Endothelial cell (in vitro differentiated cells): ENCODE data around the gene DDIT3. TPM values are rescaled to one million over a fixed set of nuclear protein-coding genes. Genes with fewer than 3 reads are reported as not detected.

Source experiments
- DNase-seq: peaks from one replicate; pipeline ENCODE4 v3.0.0; 2021; ENCODE audit warnings: low spot score
- H3K27ac Mint-ChIP-seq: one replicate; pipeline ENCODE4 v1.8.0; 2021; ENCODE audit warnings: mixed read lengths, inconsistent platforms; ENCODE audit not compliant: unreplicated experiment
- H3K27me3 Mint-ChIP-seq: one replicate; pipeline ENCODE4 v1.8.0; 2021; ENCODE audit warnings: mild to moderate bottlenecking, moderate library complexity, mixed read lengths, inconsistent platforms; ENCODE audit not compliant: unreplicated experiment
- H3K36me3 Mint-ChIP-seq: one replicate; pipeline ENCODE4 v1.8.0; 2021; ENCODE audit warnings: mild to moderate bottlenecking, low read depth, mixed read lengths, inconsistent platforms; ENCODE audit not compliant: unreplicated experiment
- H3K4me1 Mint-ChIP-seq: one replicate; pipeline ENCODE4 v1.8.0; 2021; ENCODE audit warnings: mild to moderate bottlenecking, mixed read lengths, inconsistent platforms; ENCODE audit not compliant: unreplicated experiment
- H3K4me3 Mint-ChIP-seq: one replicate; pipeline ENCODE4 v1.8.0; 2021; ENCODE audit warnings: mild to moderate bottlenecking, mixed read lengths, inconsistent platforms; ENCODE audit not compliant: unreplicated experiment
- H3K9me3 Mint-ChIP-seq: one replicate; pipeline ENCODE4 v1.8.0; 2021; ENCODE audit warnings: mixed read lengths, inconsistent platforms; ENCODE audit not compliant: unreplicated experiment
- CTCF ChIP-seq: fragments of 200-600 bp; sonication (generic); IDR thresholded peaks from one replicate; pipeline ENCODE4 v1.5.0; 2021; ENCODE audit warnings: antibody characterized with exemption; ENCODE audit not compliant: unreplicated experiment
- total RNA-seq: library from RNA; stranded (reverse); fragmentation: NEBNext Ultra II Directional; extraction: Animal tissue kit (Norgen Biotek cat#: 25700); gene quantifications from one replicate; pipeline ENCODE4 v1.2.1, GENCODE V29; 2021; ENCODE audit not compliant: unreplicated experiment

DDIT3 gene
- total RNA-seq, 1 donor from 2014 or later, result 4.2 TPM

- peaks cover 20% of the 10 kb centered on the region for H3K36me3 Mint-ChIP-seq
- H3K4me3 Mint-ChIP-seq, result peak within 1 kb of the TSS; percentile 85
- TF ChIP-seq CTCF, result no peak
- peaks cover 55% of the 10 kb centered on the region for H3K4me1 Mint-ChIP-seq
- H3K27me3 Mint-ChIP-seq, result peaks cover 24% of the 10 kb centered on the region
- peak within 1 kb of the TSS; percentile 86 for H3K27ac Mint-ChIP-seq
- no peak for DNase-seq
- no peaks in the 10 kb centered on the region for H3K9me3 Mint-ChIP-seq
Measured at GRCh38 chr12:57479376-57480115, 40.8 kb downstream of the DDIT3 start, which contains the start of gene ARHGAP9. ARHGAP9 (minus strand) TSS chr12:57479866; CDS start chr12:57479406, 460 bp downstream.

GRCh38 chr12:57479043-57479375 lies 41.3 kb downstream of the DDIT3 start:
- H3K36me3 Mint-ChIP-seq, result peaks cover 25% of the 10 kb centered on the region
- H3K27me3 Mint-ChIP-seq, result peaks cover 27% of the 10 kb centered on the region
- no peak for TF ChIP-seq CTCF
- no peak overlapping the region for H3K4me3 Mint-ChIP-seq
- H3K4me1 Mint-ChIP-seq, result peaks cover 61% of the 10 kb centered on the region
- no peaks in the 10 kb centered on the region for H3K9me3 Mint-ChIP-seq
- no peak for DNase-seq
- peak overlapping the region; percentile 86 for H3K27ac Mint-ChIP-seq

DNA sequence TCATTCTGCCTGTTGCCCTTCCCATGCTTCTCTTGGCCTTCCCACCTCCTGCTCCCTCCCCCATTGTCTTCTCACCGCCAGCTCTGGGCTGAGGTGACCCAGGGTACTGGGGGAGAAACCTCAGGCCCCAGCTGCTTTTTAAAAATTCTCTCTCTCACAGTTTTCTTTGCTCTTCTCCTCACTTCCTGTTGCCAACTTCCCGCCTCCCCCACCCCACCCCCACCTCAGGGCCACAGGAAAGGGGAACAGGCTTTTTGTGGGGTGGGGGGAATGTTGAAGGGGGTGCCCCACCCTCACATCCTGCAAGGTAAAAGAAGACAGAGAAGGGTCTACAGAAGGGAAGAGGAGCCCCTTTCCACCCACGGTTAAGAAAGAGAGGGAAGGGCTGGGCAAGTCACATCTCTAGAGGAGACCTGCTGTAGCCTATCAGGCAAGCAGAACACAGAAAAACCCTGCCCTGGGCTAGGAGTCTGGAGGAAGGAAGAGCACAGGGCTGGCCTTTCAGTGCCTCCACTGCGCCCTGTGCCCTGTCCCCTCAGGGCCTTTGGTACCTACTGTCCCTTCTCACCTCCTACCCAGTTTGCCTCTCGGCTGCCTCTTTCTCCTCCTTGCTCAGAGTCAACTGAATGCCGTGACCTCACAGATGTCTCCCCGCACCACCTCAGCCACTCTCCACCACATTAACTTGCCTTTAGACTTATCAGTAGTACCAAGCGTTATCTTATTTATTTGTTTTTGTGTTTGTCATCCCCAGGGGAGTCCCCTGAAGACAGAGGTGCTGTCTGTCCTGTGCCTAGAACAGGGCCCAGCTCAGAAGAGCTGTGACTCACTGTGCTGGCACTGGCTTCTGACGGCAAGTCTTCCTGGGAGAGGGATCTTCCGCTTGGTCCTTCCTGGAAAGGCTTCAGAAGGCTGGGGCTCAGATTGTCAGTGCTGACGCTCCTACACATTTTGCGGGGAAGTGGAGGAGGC lies 42.3 kb downstream of the DDIT3 start:
- peaks cover 61% of the 10 kb centered on the region for H3K4me1 Mint-ChIP-seq
- H3K4me3 Mint-ChIP-seq, result peak overlapping the region; percentile 91

DNA sequence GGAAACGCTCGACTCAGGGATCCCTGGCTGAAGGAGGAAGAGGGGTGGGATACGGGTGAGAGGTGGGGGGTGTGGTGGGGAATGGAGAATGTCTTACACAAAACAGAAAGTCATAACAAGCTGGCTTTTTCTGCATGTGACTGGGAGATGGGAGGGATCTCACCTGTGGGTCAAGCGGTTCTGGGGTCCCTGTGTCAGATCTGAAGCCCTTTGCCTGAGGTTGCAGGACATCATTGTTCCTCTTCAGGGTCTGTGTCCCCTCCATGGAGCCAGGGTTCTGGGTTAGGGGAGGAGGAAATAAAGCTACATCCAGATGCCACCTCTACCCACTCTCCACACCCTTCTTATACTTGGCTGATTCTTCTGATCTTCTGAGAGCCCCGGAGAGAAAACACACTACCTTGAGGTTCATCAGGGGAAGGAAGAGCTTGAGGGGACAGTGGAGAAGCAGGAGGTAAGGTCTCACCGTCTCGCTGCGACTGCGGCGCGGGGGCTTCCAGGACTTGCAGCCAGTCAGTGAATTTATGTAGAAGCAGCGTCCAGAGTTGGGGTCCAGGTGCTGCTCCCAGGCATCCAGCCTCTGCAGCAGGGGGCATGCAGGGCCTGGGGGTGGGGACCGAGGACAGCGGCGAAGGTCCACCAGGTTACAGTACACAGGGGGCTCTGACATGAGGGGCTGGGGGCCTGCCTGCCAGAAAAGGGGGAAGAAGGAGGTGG lies 43.2 kb downstream of the DDIT3 start:
- H3K27ac Mint-ChIP-seq, result peak overlapping the region; percentile 91
- no peak for DNase-seq
- H3K27me3 Mint-ChIP-seq, result peaks cover 30% of the 10 kb centered on the region
- peaks cover 61% of the 10 kb centered on the region for H3K4me1 Mint-ChIP-seq
- no peaks in the 10 kb centered on the region for H3K9me3 Mint-ChIP-seq
- no peak for TF ChIP-seq CTCF
- H3K36me3 Mint-ChIP-seq, result peaks cover 33% of the 10 kb centered on the region
- H3K4me3 Mint-ChIP-seq, result peak overlapping the region; percentile 91

More for the DNA sequence above, 42.3 kb downstream of the DDIT3 start:
- H3K9me3 Mint-ChIP-seq, result no peaks in the 10 kb centered on the region
- peaks cover 28% of the 10 kb centered on the region for H3K27me3 Mint-ChIP-seq
- no peak for TF ChIP-seq CTCF
- DNase-seq, result no peak
- peak overlapping the region; percentile 91 for H3K27ac Mint-ChIP-seq
- peaks cover 29% of the 10 kb centered on the region for H3K36me3 Mint-ChIP-seq
